Central memory CD8-positive, alpha-beta T cell (primary cell): ENCODE results near the gene MYO5A.

ENCODE experiments used
- ATAC-seq: fragments of 150-1000 bp; cut with Tn5 transposase; replicated peaks from 2 replicates; pipeline ENCODE4 v1.10.0; 2022; ENCODE audit warnings: mild to moderate bottlenecking, moderate FRiP score, moderate number of reproducible peaks; ENCODE audit not compliant: poor library complexity, severe bottlenecking; ENCODE audit errors: extremely low read depth
- DNase-seq, 2 donors: peaks; one replicate each; pipeline ENCODE4 v3.0.0; 2021; ENCODE audit warnings: low spot score in 2 of 2
- H3K27ac Mint-ChIP-seq: one replicate; pipeline ENCODE4 v1.8.0; 2022; ENCODE audit warnings: low read depth, mild to moderate bottlenecking, moderate library complexity, mixed read lengths
- H3K27me3 Mint-ChIP-seq: one replicate; pipeline ENCODE4 v1.8.0; 2022; ENCODE audit warnings: mixed read lengths
- H3K36me3 Mint-ChIP-seq: one replicate; pipeline ENCODE4 v1.8.0; 2022; ENCODE audit warnings: mild to moderate bottlenecking, moderate library complexity, mixed read lengths; ENCODE audit not compliant: insufficient read depth
- H3K4me1 Mint-ChIP-seq: one replicate; pipeline ENCODE4 v1.8.0; 2022; ENCODE audit warnings: mixed read lengths
- H3K4me3 Mint-ChIP-seq: one replicate; pipeline ENCODE4 v1.8.0; 2022; ENCODE audit warnings: mild to moderate bottlenecking, moderate library complexity, mixed read lengths
- H3K9me3 Mint-ChIP-seq: one replicate; pipeline ENCODE4 v1.8.0; 2022; ENCODE audit warnings: mixed read lengths

The MYO5A gene

DNA sequence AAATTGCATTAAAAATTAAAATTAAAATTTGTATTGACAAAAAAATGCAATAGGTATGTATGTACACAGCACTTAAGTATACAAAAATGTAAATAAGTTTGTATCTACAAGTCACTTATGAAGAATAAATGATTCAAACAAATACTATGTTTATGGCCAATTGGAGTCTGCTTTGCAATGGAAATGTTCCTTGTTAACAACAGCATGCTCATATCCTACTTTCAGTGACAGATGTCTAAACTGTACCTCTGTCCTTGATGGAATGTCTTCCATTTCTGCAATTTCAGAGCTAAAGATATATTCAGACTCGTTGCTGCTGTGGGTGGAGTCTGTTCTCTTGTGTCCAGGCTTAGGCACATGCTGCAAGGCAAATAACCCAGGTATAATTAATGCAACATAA lies 169.0 kb downstream of the MYO5A start:
- DNase-seq (no peak), ATAC-seq (no peak)
- Mint-ChIP-seq H3K4me1 (peaks cover 10% of the 10 kb centered on the region), H3K36me3 (peaks cover 26% of the 10 kb centered on the region), H3K9me3 (no peaks in the 10 kb centered on the region), H3K4me3 (no peak overlapping the region), H3K27me3 (no peaks in the 10 kb centered on the region), H3K27ac (no peak overlapping the region)

DNA sequence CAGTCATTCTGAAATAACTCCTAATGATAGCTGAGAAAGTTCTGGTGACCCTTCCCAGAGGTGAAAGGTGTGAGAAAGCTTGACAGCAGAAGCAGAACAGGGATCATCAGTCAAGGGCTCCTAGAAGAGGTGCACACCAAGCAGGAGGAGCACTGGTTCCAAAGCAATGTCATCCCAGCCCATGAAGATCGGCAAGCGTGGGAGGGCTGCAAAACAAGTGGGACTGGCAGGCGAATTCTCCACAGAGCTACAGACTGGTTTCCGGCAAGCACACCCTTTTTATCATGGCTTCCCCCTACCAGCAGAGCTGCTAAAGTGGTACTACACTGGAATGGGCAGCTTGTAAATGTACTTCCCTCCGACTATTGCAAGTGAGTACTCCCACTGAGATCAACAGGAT lies 170.7 kb downstream of the MYO5A start:
- Mint-ChIP-seq H3K9me3 (no peaks in the 10 kb centered on the region), H3K27me3 (no peaks in the 10 kb centered on the region), H3K27ac (no peak overlapping the region)

GRCh38 chr15:52352086-52352485 lies 176.6 kb downstream of the MYO5A start:
- no peaks in the 10 kb centered on the region for H3K9me3 Mint-ChIP-seq
- H3K27me3 Mint-ChIP-seq: no peaks in the 10 kb centered on the region
- H3K36me3 Mint-ChIP-seq: peaks cover 33% of the 10 kb centered on the region
- no peaks in the 10 kb centered on the region for H3K4me1 Mint-ChIP-seq
- no peak overlapping the region for H3K4me3 Mint-ChIP-seq
- ATAC-seq: no peak
- no peak for DNase-seq
- no peak overlapping the region for H3K27ac Mint-ChIP-seq

More for the DNA sequence above, 170.7 kb downstream of the MYO5A start:
- Mint-ChIP-seq H3K4me3 (no peak overlapping the region), H3K4me1 (peaks cover 10% of the 10 kb centered on the region), H3K36me3 (peaks cover 15% of the 10 kb centered on the region)
- DNase-seq (no peak), ATAC-seq (no peak)

DNA sequence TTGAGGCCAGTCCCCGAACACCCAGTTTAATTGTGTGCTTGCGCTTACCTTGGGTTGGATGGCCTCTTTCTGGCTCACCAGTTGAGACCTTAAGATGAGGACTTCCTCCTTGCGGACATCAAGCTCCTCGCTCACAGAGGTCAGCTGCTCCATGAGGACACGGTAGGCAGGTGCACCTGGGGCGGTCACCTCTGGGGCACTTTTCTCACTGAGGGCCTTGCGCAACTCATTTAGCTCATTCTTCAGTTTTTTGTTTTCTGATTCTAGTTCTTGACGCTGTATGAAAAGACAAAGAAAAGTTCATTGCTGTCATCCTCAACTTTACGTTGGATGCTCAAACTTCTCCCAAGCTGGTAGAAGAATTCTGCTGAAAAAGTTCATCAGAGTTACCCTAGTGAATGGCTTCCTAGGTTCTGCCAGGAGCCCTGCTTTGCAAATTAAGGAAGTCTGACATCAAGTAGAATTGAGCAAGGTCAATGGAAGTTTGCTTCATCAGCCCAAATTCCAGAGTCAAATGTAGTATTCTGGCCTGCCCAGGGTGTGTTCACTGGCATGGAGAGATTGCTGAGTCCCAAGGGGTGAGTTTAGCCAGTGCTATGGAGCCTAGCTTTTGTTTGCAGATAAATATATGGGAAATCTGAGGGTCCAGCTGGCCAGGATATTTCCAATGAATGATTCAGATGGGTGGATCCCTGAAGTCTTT lies 177.3 kb downstream of the MYO5A start:
- no peak for DNase-seq
- Mint-ChIP-seq H3K27me3 (no peaks in the 10 kb centered on the region), H3K9me3 (no peaks in the 10 kb centered on the region), H3K36me3 (peaks cover 33% of the 10 kb centered on the region), H3K4me3 (no peak overlapping the region), H3K27ac (no peak overlapping the region), H3K4me1 (no peaks in the 10 kb centered on the region)
- ATAC-seq: no peak

DNA sequence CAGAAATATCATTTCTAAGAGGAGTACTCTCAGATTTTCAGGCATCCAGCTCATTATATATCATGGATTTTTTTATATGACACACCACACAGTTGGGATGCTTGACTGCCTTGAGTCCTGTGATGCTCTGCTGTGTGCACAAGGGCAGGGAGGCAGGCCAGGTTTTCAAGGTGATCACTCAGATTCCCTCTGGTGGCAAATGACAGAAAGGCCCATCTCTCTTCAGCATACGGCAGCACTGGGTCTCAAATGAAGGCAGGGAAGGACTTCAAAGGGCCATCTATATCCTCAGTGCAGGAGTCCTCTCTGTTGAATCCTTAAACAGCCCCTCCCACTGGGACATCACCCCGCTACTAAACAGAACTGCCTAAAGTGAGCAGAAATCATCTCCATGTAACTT lies 178.3 kb downstream of the MYO5A start:
- H3K36me3 Mint-ChIP-seq: peaks cover 33% of the 10 kb centered on the region
- H3K4me1 Mint-ChIP-seq: no peaks in the 10 kb centered on the region
- DNase-seq: no peak
- no peak overlapping the region for H3K4me3 Mint-ChIP-seq
- no peak overlapping the region for H3K27ac Mint-ChIP-seq
- H3K9me3 Mint-ChIP-seq: no peaks in the 10 kb centered on the region
- no peaks in the 10 kb centered on the region for H3K27me3 Mint-ChIP-seq
- no peak for ATAC-seq

GRCh38 chr15:52349052-52349700 lies 179.5 kb downstream of the MYO5A start:
- Mint-ChIP-seq H3K36me3 (peaks cover 41% of the 10 kb centered on the region), H3K4me1 (no peaks in the 10 kb centered on the region), H3K9me3 (no peaks in the 10 kb centered on the region), H3K27ac (no peak overlapping the region), H3K27me3 (no peaks in the 10 kb centered on the region), H3K4me3 (no peak overlapping the region)
- DNase-seq (no peak), ATAC-seq (no peak)

DNA sequence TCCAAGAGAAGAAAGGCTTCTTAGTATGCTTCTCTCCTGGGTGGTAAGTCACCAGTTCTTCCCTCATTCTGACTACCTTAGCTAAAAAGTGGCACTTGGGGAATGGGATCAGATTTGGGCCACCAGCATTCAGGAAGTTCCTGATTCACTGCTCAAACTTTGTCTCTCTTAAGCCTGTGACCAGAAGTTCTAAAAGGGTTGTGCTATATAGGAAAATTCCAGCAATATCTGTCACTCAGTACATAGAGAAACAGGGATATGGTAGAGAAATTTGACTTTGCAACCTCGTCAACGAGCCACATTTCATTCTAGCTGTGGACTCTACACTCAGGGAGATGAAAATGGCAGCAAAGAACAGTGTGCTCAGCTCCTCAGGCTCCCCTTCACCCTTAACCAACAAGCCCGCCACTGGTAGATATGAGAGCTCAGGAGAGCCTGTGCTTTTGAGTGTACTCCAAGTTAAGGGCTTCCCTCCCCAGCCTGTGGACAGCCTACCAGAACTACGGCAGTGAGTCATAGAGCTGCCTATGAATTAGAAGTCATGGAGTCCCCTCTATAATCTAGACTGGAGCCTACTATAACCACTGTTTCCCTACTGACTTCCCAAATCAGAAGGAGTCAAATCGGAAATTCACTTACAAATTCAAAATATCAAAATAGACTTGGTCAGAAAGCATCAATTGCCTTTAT lies 180.5 kb downstream of the MYO5A start:
- Mint-ChIP-seq H3K36me3 (peaks cover 42% of the 10 kb centered on the region), H3K27ac (peak overlapping the region; percentile 38), H3K27me3 (no peaks in the 10 kb centered on the region), H3K9me3 (no peaks in the 10 kb centered on the region), H3K4me1 (no peaks in the 10 kb centered on the region), H3K4me3 (no peak overlapping the region)
- ATAC-seq (no peak), DNase-seq (no peak)

- no peaks in the 10 kb centered on the region for H3K27me3 Mint-ChIP-seq
- DNase-seq (no peak), ATAC-seq (no peak)
- no peaks in the 10 kb centered on the region for H3K4me1 Mint-ChIP-seq
- no peak overlapping the region for H3K4me3 Mint-ChIP-seq
- H3K27ac Mint-ChIP-seq: peak overlapping the region; percentile 20
- H3K9me3 Mint-ChIP-seq: no peaks in the 10 kb centered on the region
- H3K36me3 Mint-ChIP-seq: peaks cover 30% of the 10 kb centered on the region
Observed at GRCh38 chr15:52344592-52344991, 184.1 kb downstream of the MYO5A start.

DNA sequence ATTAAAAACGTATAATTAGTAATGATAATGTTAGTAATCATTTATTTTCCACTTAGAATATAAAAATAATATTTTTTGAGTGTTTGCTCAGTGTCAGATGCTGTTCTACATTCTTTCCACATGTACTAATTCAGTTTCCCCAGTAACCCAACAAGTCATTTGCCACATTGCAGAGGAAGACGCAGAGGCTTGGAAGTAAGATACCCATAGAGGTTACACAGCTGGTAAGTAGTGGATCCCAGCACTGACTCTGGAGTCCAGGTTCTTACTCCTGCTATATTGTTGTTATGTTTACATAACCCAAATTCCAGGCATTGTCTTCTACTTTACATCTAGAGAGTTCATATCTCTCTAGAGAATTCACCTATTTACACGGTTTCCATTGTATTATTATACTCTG lies 184.8 kb downstream of the MYO5A start:
- no peak overlapping the region for H3K4me3 Mint-ChIP-seq
- H3K4me1 Mint-ChIP-seq: no peaks in the 10 kb centered on the region
- H3K27ac Mint-ChIP-seq: peak overlapping the region; percentile 20
- H3K36me3 Mint-ChIP-seq: peaks cover 26% of the 10 kb centered on the region
- ATAC-seq: no peak
- H3K9me3 Mint-ChIP-seq: no peaks in the 10 kb centered on the region
- H3K27me3 Mint-ChIP-seq: no peaks in the 10 kb centered on the region
- no peak for DNase-seq

- Mint-ChIP-seq H3K4me3 (no peak overlapping the region), H3K9me3 (no peaks in the 10 kb centered on the region), H3K27me3 (no peaks in the 10 kb centered on the region), H3K36me3 (peaks cover 30% of the 10 kb centered on the region), H3K27ac (no peak overlapping the region), H3K4me1 (no peaks in the 10 kb centered on the region)
- DNase-seq: no peak
- no peak for ATAC-seq
Observed at GRCh38 chr15:52340093-52340492, 188.6 kb downstream of the MYO5A start.

DNA sequence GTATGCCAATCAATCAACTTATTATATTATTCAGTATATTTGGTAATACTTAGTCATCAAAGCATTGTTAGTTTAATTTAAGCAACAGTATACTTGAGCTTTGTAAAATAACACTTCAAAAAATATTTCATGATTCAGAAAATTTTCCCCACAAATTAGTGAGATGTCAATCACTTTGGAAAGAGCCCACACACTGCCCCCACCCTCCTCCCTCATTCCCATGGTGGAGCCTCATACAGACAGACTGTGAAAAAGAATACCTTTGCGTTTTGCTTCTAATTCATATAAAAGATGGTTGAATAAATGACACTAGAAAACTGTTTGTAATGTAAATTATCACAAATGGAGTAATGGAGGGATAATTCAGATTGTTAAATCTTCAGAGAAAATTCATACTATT lies 189.8 kb downstream of the MYO5A start:
- Mint-ChIP-seq H3K4me1 (no peaks in the 10 kb centered on the region), H3K4me3 (no peak overlapping the region), H3K27ac (no peak overlapping the region), H3K27me3 (no peaks in the 10 kb centered on the region), H3K9me3 (no peaks in the 10 kb centered on the region), H3K36me3 (peaks cover 28% of the 10 kb centered on the region)
- ATAC-seq: no peak
- DNase-seq: no peak

DNA sequence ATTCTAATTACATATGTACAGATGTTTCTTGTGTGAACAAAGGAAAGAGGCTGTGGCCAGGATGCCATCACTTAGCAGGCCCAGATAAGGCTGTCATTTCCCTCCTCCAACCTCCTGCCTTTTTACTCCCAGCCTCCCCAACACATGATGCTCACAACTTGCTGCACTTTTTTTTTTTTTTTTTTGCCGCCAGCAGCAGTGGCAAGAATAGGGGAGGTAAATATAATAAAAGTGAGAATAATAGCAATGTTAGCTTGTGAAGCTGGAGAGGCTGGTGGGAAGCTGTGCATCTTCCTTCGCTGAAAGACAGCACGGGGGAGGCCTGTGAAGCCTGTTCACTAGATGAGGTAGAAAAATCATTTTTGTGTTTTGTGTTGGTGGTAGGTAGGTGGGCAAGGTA lies 190.6 kb downstream of the MYO5A start:
- ATAC-seq: no peak
- Mint-ChIP-seq H3K27me3 (no peaks in the 10 kb centered on the region), H3K4me1 (no peaks in the 10 kb centered on the region), H3K4me3 (no peak overlapping the region), H3K27ac (no peak overlapping the region), H3K9me3 (no peaks in the 10 kb centered on the region), H3K36me3 (peaks cover 27% of the 10 kb centered on the region)
- no peak for DNase-seq
